ENCODE data around the gene TRPM5. TPM values are rescaled to one million over a fixed set of nuclear protein-coding genes. Genes with fewer than 3 reads are reported as not detected.

Gene TRPM5
- total RNA-seq, 1 donor from 2014 or later, result not detected

DNA sequence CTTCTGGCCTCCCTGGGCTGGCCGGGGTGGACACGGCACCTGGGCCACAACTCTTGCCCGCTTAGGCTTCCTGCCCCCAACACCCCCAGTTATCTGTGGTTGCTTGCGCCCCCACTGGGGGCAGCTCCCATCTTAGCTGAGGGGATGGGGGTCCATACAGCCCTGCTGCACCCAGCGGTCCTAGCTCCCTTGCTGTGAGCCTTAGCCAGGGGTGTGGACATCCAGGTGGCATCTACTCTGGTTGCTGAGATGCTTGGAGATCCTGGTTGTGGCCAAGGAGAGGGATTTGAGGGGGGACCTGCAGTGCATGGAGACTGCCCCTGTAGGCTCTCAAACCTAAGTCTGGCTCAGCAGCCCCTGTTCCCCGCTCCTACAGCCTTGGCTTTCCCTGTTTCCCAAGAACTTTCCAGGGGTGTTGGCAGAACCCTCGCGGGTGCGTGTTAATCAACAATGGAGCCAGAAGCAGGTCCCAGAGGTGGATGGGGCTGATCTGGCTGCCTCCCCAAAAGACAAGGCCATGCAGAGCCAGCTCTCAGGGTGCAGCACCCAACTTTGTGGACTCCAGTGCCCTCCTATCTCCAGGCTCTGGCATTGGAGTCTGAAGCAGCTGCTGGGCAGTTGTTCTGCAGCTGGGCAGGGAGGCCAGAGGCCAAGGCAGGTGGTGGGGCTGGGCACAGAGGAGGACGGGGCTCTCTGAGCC is 3.8 kb upstream of the TRPM5 start:
- Mint-ChIP-seq H3K27ac (ENCODE audit: unreplicated experiment) (no peak overlapping the region), H3K4me1 (ENCODE audit: low read depth) (peaks cover 3% of the 10 kb centered on the region), H3K36me3 (ENCODE audit: low read depth) (no peaks in the 10 kb centered on the region), H3K27me3 (ENCODE audit: low read depth) (peaks cover 41% of the 10 kb centered on the region), H3K9me3 (ENCODE audit: low read depth) (peaks cover 4% of the 10 kb centered on the region), H3K4me3 (ENCODE audit: unreplicated experiment) (no peak overlapping the region)
- DNase-seq (ENCODE audit: low spot score), result peak; percentile 72
- TF ChIP-seq CTCF (IDR thresholded peaks at IDR 0.05), result no peak

DNA sequence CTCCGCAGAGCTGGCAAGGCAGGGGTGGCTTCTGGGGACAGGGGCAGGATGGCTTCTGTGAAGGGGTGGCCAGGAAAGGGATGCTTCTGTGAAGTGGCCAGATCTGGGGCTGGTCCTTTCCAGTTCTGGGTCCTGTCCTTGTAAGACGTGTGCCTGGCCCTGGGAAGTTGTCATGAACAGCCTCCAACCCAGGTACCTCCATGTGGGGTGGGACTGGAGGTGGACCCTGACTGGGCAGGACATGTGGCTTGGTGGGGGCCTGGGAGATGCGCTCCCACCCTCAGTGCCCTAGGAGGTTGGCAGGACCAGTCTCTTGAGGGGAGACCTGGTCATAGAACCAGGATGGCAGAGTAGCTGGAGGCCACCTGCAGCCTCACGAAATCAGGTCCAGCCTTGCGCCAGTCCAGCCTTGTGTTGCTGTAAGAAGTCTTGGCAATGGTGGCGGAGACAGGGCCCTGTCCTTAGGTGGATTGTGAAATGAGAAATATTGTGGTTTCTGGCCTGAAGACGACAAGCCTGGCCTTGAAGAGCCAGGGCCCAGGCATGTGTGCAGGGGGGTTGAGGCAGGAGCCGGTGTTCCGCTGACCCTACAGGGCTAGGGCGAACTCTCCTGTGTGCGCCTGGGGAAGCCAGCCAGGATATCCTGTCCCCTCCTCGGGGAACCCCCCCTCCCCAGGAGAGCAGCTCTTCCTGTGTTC is 3.1 kb upstream of the TRPM5 start:
- Mint-ChIP-seq H3K4me1 (ENCODE audit: low read depth) (peaks cover 3% of the 10 kb centered on the region), H3K27ac (ENCODE audit: unreplicated experiment) (no peak overlapping the region), H3K9me3 (ENCODE audit: low read depth) (peaks cover 11% of the 10 kb centered on the region), H3K36me3 (ENCODE audit: low read depth) (no peaks in the 10 kb centered on the region), H3K27me3 (ENCODE audit: low read depth) (peaks cover 42% of the 10 kb centered on the region), H3K4me3 (ENCODE audit: unreplicated experiment) (no peak overlapping the region)
- peak; percentile 80 for DNase-seq (ENCODE audit: low spot score)
- no peak for TF ChIP-seq CTCF (IDR thresholded peaks at IDR 0.05)

GRCh38 chr11:2446590-2447252 is 2.4 kb upstream of the TRPM5 start:
- peaks cover 35% of the 10 kb centered on the region for H3K27me3 Mint-ChIP-seq (ENCODE audit: low read depth)
- H3K27ac Mint-ChIP-seq (ENCODE audit: unreplicated experiment), result no peak overlapping the region
- H3K36me3 Mint-ChIP-seq (ENCODE audit: low read depth), result no peaks in the 10 kb centered on the region
- TF ChIP-seq CTCF (IDR thresholded peaks at IDR 0.05), result no peak
- DNase-seq (ENCODE audit: low spot score), result peak; percentile 79
- peaks cover 11% of the 10 kb centered on the region for H3K9me3 Mint-ChIP-seq (ENCODE audit: low read depth)
- no peak overlapping the region for H3K4me3 Mint-ChIP-seq (ENCODE audit: unreplicated experiment)
- peaks cover 3% of the 10 kb centered on the region for H3K4me1 Mint-ChIP-seq (ENCODE audit: low read depth)

GRCh38 chr11:2445746-2446551 is 1.6 kb upstream of the TRPM5 start:
- peaks cover 34% of the 10 kb centered on the region for H3K27me3 Mint-ChIP-seq (ENCODE audit: low read depth)
- H3K36me3 Mint-ChIP-seq (ENCODE audit: low read depth), result no peaks in the 10 kb centered on the region
- peak; percentile 79 for DNase-seq (ENCODE audit: low spot score)
- TF ChIP-seq CTCF (IDR thresholded peaks at IDR 0.05), result no peak
- H3K27ac Mint-ChIP-seq (ENCODE audit: unreplicated experiment), result no peak overlapping the region
- peaks cover 11% of the 10 kb centered on the region for H3K9me3 Mint-ChIP-seq (ENCODE audit: low read depth)
- H3K4me1 Mint-ChIP-seq (ENCODE audit: low read depth), result peaks cover 3% of the 10 kb centered on the region
- no peak overlapping the region for H3K4me3 Mint-ChIP-seq (ENCODE audit: unreplicated experiment)

Measured in chondrocyte (in vitro differentiated cells).